GM19372 (cell line): ENCODE data around the gene LRP1B.
"Not testable (repeated sequence)": the region's sequence is repeated elsewhere in the genome, so short reads cannot be mapped to it uniquely, and the experiment has no call there.

Experiments used
- ATAC-seq: cut with Tn5 transposase; IDR thresholded peaks from one replicate; pipeline ENCODE4 v1.9.1; 2021; ENCODE audit warnings: mild to moderate bottlenecking, low read depth, moderate library complexity; ENCODE audit not compliant: unreplicated experiment

The LRP1B gene

DNA sequence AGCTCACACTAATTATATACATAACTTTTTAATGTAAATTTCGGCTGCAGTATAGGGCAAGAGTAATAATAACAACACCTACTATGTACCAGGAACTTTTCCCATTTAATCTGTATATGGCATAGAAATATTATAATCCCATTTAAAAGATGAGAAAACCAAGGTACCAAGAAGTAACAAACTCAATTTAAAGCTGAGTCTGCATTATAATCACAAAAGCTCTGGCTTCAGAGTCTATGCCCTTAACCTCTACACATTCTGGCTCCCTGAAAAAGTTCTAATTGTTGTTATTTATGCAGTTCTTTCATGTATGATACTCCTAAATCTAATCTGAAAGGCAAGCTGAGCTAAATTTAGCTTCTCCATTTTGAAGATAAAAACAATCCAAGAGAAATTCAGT lies 1675.5 kb downstream of the LRP1B start:
- ATAC-seq: no peak

GRCh38 chr2:140454717-140455116 lies 1676.1 kb downstream of the LRP1B start:
- ATAC-seq: no peak

DNA sequence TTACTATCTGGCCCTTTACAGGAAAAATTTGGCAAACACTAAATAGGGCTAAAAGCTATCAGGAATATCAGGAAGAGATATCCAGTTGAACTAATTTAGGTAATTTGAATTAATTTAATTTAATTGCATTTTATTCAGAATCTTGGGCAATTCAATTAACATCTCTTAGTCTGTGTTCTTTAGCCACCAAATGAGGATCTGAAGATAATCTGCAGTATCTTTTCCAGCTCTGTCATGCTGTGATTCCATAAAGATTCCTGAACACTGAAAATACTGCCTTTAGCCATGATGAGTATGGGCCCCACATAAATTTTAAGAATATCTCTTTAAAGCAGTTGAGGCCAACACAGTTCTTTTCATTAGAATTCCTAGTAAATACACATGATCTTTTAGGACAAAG lies 1679.5 kb downstream of the LRP1B start:
- no peak for ATAC-seq

GRCh38 chr2:140442319-140442718 lies 1688.5 kb downstream of the LRP1B start:
- no peak for ATAC-seq

DNA sequence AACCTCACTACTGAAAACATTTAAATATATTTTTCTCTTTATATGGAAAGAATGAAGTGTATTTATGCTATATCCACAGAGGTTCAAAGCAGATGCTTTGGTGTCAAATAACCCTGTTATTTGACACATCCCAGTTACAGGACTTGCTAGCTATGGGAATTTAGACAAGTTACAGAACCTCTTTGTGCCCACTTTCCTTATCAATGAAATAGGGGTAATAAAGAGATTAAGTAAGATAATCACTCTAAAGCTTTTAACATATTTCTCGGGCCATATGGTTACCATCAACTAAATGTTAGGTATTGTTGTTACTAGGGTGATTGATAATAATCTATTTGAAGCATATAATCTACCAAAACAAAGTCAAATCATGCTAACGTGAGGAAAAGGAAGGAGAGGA lies 1690.0 kb downstream of the LRP1B start:
- no peak for ATAC-seq

DNA sequence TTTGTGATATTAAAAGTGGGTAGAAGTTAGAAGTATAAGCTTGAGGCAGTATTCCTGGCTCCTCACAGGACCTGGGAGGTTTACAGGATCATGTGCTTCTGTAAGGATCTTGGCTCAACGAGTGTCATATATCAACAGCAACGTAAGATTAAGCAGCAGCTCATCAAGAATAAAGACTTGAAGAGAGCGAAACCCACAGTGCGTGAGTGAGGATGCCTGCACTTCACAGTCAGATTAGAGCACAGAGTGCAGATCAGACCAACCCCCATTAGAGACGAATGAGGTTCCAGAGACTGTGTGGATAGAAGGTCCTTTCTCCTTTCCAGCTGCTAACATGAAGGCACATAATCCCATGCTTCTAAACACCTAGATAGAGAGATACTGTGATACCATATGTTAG lies 1693.9 kb downstream of the LRP1B start:
- no peak for ATAC-seq

GRCh38 chr2:140427033-140427432 lies 1703.8 kb downstream of the LRP1B start:
- ATAC-seq: not testable (repeated sequence)

GRCh38 chr2:140424471-140424870 lies 1706.3 kb downstream of the LRP1B start:
- ATAC-seq: no peak

DNA sequence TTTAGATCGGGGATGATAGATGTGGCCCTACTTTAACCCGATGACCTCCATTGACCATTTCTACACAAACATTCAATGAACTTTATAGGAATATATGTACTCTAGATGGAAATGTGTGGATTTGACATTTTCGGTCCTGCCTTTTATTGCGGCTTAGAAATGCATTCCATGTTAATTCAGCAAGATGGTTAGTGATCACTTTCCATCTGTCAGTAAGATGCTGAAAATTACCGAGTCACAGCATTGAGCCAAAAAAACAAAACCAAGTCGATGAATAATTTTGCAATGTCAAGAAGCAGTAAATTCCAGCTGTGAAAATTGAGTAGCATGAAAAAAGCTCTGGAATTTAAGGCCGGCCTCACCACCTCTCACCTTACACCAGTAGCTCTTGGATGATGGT lies 1708.1 kb downstream of the LRP1B start:
- no peak for ATAC-seq

GRCh38 chr2:140417504-140417903 lies 1713.3 kb downstream of the LRP1B start:
- no peak for ATAC-seq

DNA sequence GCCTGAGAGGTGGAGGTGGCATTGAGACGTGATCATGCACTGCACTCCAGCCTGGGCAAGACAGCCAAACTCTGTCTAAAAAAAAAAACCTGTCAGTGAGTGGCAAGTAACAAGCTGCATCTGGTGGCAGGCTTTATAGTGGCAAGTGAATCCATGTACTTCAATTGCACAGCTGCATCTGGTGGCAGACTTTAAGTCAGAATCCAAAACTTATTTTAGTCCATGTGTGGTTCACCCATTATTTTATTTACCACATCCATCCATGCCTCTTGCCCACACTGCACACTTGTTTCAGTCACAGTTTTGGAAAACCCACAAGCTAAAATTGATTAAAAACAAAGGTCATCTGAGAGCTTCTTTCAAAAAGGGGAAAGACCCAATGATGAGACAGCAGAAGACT lies 1714.2 kb downstream of the LRP1B start:
- ATAC-seq: no peak

- not testable (repeated sequence) for ATAC-seq
Observed at GRCh38 chr2:140415035-140415434, 1715.8 kb downstream of the LRP1B start.

- no peak for ATAC-seq
Observed at GRCh38 chr2:140410695-140411094, 1720.1 kb downstream of the LRP1B start.

DNA sequence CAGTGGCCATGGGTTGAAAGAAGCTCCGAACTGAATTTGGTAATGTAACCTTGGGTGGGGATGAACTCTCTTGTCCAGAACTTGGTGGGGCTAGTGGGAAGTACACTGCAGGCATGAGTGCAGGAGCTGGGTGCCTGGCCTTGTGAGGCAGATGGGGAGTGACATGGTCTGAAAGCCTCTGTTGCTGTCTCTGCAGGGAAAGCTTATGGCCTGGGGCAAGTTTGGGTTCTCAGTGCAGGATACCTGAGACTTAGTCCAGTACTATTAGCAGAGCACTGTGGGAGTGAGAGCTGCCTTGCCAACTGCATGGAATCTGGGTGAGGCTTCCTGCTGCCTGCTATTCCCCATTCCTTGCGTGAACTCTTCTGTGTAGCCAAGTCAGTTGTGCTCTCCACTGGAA lies 1729.8 kb downstream of the LRP1B start:
- ATAC-seq: no peak

DNA sequence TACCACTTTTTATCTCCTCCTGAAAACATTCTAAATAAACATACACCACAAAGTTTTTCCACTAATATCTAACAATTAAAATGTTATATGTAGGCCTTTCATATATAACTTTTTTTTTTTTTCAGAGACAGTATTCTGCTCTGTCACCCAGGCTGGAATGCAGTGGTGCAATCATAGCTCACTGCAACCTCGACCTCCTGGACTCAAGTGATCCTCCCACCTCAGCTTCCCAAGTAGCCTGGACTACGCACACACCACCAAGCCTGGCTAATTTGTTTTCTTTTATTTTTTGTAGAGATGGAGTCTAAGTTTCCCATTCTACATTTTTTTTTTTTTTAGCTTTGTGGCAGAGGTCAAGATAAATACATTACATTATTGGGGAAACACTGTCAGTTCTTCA lies 1738.0 kb downstream of the LRP1B start:
- ATAC-seq: no peak

GRCh38 chr2:140384946-140385345 lies 1745.9 kb downstream of the LRP1B start:
- no peak for ATAC-seq

- no peak for ATAC-seq
Observed at GRCh38 chr2:140383781-140384180, 1747.0 kb downstream of the LRP1B start.

- ATAC-seq: no peak
Observed at GRCh38 chr2:140376686-140377085, 1754.1 kb downstream of the LRP1B start.

GRCh38 chr2:140363131-140363530 lies 1767.7 kb downstream of the LRP1B start:
- no peak for ATAC-seq

DNA sequence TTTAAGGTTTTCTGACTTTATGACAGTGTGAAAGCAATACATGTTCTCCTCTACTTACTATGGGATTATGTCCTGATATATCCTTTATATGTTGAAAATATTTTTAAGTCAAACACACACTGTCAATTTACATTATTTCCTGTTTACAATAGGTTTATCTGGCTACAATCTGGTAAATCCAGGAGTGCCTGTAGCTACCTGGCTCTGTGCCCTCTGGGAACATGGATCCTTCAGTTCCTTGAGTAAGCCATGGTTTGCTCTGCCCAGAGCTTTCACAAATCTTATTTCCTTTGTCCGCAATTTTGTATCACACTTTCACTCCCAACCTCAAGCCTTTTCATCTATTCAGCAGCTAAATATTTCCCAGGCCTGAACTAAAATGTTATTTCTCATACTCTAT lies 1768.5 kb downstream of the LRP1B start:
- ATAC-seq: no peak

GRCh38 chr2:140359056-140359771 lies 1771.6 kb downstream of the LRP1B start:
- ATAC-seq: no peak

GRCh38 chr2:140356697-140357096 lies 1774.1 kb downstream of the LRP1B start:
- ATAC-seq: no peak
